GM18498 (cell line): Measurements from ENCODE around the gene TSEN2.
A peak's percentile ranks its signal among the peaks of the same experiment; 100 is the strongest.

Experiments used
- ATAC-seq: cut with Tn5 transposase; IDR thresholded peaks from one replicate; pipeline ENCODE4 v1.9.1; 2021; ENCODE audit warnings: mild to moderate bottlenecking, moderate library complexity; ENCODE audit not compliant: unreplicated experiment

The TSEN2 gene

GRCh38 chr3:12545473-12545791 lies 61.2 kb downstream of the TSEN2 start, which contains the start of gene MKRN2OS:
Gene MKRN2OS, minus strand, starts transcription at chr3:12545499. Its CDS starts 35 bp downstream, at chr3:12545464.
- no peak for ATAC-seq

GRCh38 chr3:12549971-12550760 lies 65.9 kb downstream of the TSEN2 start:
- no peak for ATAC-seq

DNA sequence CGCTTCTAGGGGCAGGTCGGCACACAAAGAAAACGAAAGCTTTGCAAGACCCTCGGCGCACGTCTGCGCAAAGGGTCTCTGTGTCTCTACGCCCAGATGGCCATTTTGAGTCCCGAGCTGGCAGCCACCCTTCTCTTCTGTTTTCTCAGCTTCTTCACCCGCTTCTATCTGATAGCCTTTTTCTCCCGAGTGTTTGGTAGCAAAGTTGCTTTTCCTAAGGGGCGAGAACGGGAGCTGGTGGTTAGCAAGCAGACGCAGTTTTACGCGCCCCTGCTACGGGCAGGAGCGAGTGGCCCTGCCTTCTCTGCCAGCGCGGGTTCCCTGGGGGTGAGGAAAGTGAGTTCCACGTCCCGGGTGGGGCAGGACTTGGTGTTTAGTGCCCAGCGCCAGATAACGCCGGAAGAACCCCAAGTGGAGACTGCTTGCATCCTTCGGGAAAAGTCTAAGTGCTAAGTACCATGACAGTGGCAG lies 69.7 kb downstream of the TSEN2 start:
- no peak for ATAC-seq

- no peak for ATAC-seq
These were observed 72.0 kb downstream of the TSEN2 start for GRCh38 chr3:12556314-12556689.

DNA sequence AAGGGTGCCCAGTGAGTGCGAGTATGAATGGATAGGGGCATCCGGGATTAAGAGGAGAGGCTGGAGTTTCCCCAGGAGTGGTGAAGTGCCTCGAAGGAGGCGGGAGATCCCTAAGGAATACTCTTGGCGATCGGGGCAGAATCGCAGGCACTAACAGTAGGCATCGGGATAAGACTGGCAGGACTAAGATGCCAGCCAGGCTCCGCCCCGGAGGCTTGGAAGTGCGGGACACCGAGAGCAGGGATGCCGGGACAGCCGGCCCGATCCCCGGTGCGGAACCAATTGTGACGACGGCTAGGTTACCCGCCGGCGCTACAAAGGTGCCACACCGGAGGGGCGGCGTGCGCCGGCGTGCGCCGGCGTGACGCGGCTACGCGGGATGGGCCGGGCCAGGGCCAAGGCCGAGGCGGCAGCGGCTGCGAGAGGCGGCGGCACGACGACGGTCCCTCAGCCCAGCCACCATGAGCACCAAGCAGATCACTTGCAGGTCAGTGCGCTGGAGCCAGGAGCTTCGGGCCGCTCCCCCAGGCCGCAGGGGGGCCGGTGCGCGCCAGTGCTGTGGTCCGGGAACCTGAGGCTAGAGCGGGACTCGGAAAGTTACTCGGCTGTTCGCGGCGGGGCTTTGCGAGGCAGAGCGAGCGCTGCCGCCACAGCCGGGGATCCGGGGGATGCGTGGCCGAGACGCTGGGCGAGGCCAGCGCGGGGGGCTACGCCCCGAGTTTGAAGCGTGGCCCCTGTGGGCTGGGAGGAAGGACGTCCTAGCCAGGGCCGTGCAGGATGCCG lies 72.6 kb downstream of the TSEN2 start, which contains the start of gene MKRN2:
Gene MKRN2 (plus strand): TSS at position 398 of the 783 bp plus-strand sequence. CDS start 64 bp downstream, at position 462.
- ATAC-seq: peak; percentile 88

DNA sequence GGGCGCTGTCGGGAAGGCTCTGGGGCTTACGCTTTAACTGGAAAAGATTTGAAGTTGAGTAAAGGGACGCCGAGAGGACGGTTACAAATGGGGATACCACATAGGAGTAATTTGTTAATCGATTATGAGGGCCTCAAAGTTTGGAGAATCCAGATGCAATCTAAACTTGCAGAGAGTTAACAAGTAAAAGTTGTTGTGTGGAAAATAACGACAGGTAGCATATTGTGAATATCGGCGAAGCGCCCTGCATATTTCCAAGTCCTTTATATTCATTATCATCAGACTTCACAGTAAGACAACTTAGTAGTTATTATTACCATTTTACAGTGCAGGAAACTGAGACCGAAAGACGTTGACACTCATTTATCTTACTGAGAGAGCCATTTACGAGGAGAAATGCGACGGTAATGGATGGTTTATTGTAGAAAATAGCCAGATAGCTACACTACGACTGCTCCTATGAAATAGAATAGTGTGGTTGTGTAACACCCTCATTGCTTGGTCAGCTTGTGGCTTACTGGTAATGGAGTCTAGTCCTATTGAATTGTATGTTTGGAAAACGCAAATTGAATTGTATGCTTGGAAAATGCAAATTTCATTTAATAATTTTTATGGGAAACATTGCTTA lies 73.3 kb downstream of the TSEN2 start:
- ATAC-seq: no peak

- no peak for ATAC-seq
These were observed 74.4 kb downstream of the TSEN2 start for GRCh38 chr3:12558706-12559105.

- no peak for ATAC-seq
These were observed 75.2 kb downstream of the TSEN2 start for GRCh38 chr3:12559520-12559919.

DNA sequence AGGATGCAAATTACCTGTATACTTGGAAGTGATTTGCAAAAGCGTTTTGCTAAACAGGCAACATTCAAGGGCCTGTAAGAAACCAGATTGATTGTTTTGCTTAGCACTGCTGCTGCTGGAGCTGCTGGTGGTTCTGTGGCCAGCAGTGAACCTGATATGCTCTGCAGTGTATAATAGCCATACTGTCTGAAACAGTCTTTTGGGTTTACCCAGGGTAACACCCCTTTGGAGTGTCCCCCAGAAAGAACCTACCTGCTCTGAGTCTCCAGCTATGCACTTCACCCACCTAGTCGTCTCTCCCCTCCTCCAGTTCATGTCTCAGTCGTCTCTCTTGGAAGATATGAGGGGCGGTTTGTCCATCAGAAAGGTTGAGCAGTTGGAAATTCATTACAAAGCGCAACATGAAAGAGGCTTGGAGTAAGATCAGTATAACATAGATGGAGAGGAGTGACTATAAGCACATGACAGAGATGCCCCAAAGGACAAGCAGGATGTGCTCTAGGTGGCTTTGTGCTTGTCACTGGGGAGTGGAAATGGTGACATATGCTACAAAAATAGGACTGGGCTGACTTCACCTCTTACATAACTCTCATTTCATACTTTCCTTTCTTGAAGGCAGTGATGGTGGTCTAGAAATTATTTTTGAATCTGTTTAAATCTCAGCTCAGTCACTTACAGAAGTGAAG lies 76.4 kb downstream of the TSEN2 start:
- peak; percentile 36 for ATAC-seq

DNA sequence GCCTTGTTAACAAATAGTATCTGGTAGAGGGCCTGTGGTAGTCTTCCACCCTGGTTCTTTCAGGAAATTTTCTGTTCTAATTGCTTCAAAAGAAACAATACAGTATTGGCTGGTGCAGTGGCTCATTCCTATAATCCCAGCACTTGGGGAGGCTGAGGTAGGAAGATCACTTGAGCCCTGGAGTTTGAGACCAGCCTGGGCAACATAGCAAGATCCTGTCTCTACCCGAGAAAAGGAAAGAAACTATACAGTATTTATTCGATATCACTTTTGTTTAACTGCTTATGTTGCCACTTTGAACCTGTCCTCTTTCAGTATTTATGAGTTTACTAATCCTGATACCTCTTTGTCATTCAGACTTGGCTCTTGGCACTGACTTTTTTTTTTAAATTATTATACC lies 77.1 kb downstream of the TSEN2 start:
- no peak for ATAC-seq

- no peak for ATAC-seq
These were observed 78.2 kb downstream of the TSEN2 start for GRCh38 chr3:12562451-12562850.

DNA sequence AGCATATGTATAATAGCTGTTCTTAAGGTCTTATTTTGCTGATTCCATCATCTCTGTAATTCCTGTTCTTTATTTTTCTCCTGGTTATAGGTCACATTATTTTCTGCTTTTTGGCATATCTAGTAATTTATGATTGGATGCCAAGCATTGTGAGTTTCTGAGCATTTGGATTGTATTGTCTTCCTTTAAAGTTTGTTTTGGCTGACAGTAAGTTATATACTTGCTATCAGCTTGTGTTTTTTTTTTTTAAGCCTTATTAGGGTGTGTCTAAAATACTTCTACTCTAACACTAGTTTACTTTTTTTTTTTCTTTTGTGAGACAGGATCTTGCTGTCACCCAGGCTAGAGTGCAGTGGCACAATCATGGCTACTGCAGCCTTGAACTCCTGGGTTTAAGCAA lies 82.7 kb downstream of the TSEN2 start:
- no peak for ATAC-seq

- ATAC-seq: no peak
These were observed 84.5 kb downstream of the TSEN2 start for GRCh38 chr3:12568747-12569146.

- no peak for ATAC-seq
These were observed 85.6 kb downstream of the TSEN2 start for GRCh38 chr3:12569836-12570235.

- ATAC-seq: no peak
These were observed 87.7 kb downstream of the TSEN2 start for GRCh38 chr3:12571986-12572385.

- no peak for ATAC-seq
These were observed 89.9 kb downstream of the TSEN2 start for GRCh38 chr3:12574131-12574530.

- ATAC-seq: no peak
These were observed 90.4 kb downstream of the TSEN2 start for GRCh38 chr3:12574661-12575060.

DNA sequence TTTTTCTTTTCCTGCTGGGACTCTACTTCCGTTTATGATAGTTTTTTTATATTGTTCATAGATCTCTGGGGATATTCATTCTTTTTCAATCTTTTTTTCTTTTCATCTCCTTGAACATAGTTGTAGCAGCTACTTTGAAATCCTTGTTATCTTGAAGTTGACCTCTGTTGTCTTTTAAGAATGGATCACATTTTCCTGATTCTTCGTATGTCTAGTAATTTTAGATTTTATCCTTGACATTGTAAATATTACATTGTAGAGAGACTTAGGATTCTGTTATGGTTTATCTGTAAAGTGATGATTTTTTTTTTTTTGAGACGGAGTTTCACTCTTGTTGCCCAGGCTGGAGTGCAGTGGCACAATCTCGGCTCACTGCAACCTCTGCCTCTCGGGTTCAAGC lies 93.1 kb downstream of the TSEN2 start:
- ATAC-seq: no peak

- ATAC-seq: no peak
These were observed 94.5 kb downstream of the TSEN2 start for GRCh38 chr3:12578742-12579141.

GRCh38 chr3:12579456-12579855 lies 95.2 kb downstream of the TSEN2 start:
- no peak for ATAC-seq

DNA sequence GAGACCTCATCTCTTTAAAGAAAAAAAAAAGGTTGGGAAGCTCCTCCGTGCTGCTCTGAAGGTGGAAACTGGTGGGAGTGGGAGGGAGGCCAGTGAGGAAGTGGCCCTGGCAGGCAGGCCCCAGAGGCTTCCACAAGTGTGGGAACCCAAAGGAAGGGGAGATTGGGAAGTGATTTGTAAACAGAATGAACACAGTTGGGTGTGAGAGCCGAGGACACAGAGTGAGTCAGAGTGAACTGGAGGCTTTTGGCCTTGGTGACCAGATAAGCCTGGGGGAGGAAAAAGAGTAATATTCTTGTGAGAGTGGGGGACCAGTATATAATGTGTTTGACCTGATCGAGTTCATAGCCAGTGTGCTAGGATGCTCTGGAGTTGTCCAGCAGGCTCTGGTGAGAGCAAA lies 95.6 kb downstream of the TSEN2 start:
- ATAC-seq: no peak
